ENCODE results near the gene GRID2. TPM values are rescaled to one million over a fixed set of nuclear protein-coding genes. Genes with fewer than 3 reads are reported as not detected.

Gene GRID2
- total and polyA plus RNA-seq, 10 of the 15 experiments (the other 5 are each of a cell fraction or from before 2014, with no cell fraction given) = not detected

GRCh38 chr4:93132631-93133030, 828.9 kb downstream of the GRID2 start:
- WGBS (ENCODE audit: insufficient coverage, insufficient replicate concordance, low lambda C conversion rate, missing lambda C conversion rate) = 13% methylated on average over 6 of the region's 6 CpGs
- Histone ChIP-seq H3K27me3 (replicated peaks in 1 of 2; ENCODE audit: control insufficient read depth in 2 of 2, insufficient read depth in 2 of 2, low read length in 1 of 2) (no peaks in the 10 kb centered on the region), H3K4me3 (no peak overlapping the region), H3K4me1 (ENCODE audit: control insufficient read depth, insufficient read depth, low read length) (no peaks in the 10 kb centered on the region), H3K79me2 (ENCODE audit: control insufficient read depth, insufficient read depth, low read length) (no peaks in the 10 kb centered on the region), H2AFZ (ENCODE audit: control insufficient read depth, low read depth, low read length) (no peak overlapping the region), H3K4me2 (ENCODE audit: control insufficient read depth, insufficient read depth) (no peak overlapping the region), H3K9me3 (replicated peaks; ENCODE audit: control insufficient read depth, insufficient read depth, low read length) (no peaks in the 10 kb centered on the region), H4K20me1 (ENCODE audit: control insufficient read depth, insufficient read depth) (no peaks in the 10 kb centered on the region), H3K27ac (ENCODE audit: control insufficient read depth, insufficient read depth) (no peak overlapping the region), H3K36me3 (ENCODE audit: control insufficient read depth in 2 of 2, insufficient read depth in 2 of 2, low read length in 1 of 2) (no peaks in the 10 kb centered on the region), H3K9ac (ENCODE audit: control insufficient read depth, insufficient read depth, low read length) (no peak overlapping the region)
- ChIA-PET RAD21 (ENCODE audit: unreplicated experiment) (no interaction called here), CTCF (interaction anchor here (1.0 kb wide), 1 partner anchor 8 kb away, joined by 3 read pairs; no protein-coding TSS in a partner anchor), POLR2A (no interaction called here), SMC1A (ENCODE audit: uncharacterized antibody, unreplicated experiment) (no interaction called here)
- intact Hi-C loops (cut with micrococcal nuclease; ENCODE audit: unreplicated experiment) = no loop called here
- BruUV-seq (replicated peaks) = no TSS peak
- in situ Hi-C loops (cut with MboI) = no loop called here
- DNase-seq (ENCODE audit: low read depth, low spot score) (no peak), FAIRE-seq (no peak), ATAC-seq (no peak)
- no peak for TF ChIP-seq HDAC2 (IDR thresholded peaks at IDR 0.05)
- no peak for TF ChIP-seq SP1 (IDR thresholded peaks at IDR 0.05; ENCODE audit: low read depth, low read length)
- TF ChIP-seq MAX (IDR thresholded peaks at IDR 0.05; ENCODE audit: low read depth, low read length) = no peak
- no peak for TF ChIP-seq TCF3 (IDR thresholded peaks at IDR 0.05; ENCODE audit: borderline replicate concordance, insufficient read depth, low read depth, low read length)
- TF ChIP-seq, protein P1, sequence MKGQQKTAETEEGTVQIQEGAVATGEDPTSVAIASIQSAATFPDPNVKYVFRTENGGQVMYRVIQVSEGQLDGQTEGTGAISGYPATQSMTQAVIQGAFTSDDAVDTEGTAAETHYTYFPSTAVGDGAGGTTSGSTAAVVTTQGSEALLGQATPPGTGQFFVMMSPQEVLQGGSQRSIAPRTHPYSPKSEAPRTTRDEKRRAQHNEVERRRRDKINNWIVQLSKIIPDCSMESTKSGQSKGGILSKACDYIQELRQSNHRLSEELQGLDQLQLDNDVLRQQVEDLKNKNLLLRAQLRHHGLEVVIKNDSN (IDR thresholded peaks at IDR 0.05; ENCODE audit: borderline replicate concordance, extremely low read length, insufficient read depth, low read depth, low read length) = no peak
- TF ChIP-seq NKRF (conservative IDR thresholded peaks at IDR 0.05) = no peak
- no peak for TF ChIP-seq PAX8 (IDR thresholded peaks at IDR 0.05)
- TF ChIP-seq NR2F1 (conservative IDR thresholded peaks at IDR 0.05) = no peak
- no peak for TF ChIP-seq SMC3 (IDR thresholded peaks at IDR 0.05; ENCODE audit: borderline replicate concordance, low read length)
- TF ChIP-seq BMI1 (IDR thresholded peaks at IDR 0.05; ENCODE audit: borderline replicate concordance) = no peak
- TF ChIP-seq, protein P2, sequence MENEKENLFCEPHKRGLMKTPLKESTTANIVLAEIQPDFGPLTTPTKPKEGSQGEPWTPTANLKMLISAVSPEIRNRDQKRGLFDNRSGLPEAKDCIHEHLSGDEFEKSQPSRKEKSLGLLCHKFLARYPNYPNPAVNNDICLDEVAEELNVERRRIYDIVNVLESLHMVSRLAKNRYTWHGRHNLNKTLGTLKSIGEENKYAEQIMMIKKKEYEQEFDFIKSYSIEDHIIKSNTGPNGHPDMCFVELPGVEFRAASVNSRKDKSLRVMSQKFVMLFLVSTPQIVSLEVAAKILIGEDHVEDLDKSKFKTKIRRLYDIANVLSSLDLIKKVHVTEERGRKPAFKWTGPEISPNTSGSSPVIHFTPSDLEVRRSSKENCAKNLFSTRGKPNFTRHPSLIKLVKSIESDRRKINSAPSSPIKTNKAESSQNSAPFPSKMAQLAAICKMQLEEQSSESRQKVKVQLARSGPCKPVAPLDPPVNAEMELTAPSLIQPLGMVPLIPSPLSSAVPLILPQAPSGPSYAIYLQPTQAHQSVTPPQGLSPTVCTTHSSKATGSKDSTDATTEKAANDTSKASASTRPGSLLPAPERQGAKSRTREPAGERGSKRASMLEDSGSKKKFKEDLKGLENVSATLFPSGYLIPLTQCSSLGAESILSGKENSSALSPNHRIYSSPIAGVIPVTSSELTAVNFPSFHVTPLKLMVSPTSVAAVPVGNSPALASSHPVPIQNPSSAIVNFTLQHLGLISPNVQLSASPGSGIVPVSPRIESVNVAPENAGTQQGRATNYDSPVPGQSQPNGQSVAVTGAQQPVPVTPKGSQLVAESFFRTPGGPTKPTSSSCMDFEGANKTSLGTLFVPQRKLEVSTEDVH (IDR thresholded peaks at IDR 0.05; ENCODE audit: low read depth, partially characterized antibody) = no peak
- no peak for TF ChIP-seq PKNOX1 (IDR thresholded peaks at IDR 0.05)
- no peak for TF ChIP-seq PRDM15 (CRISPR knock-in tag; IDR thresholded peaks at IDR 0.05)

Measured in GM12878 (cell line).